T-helper 2 cell (primary cell): Measurements from ENCODE around the gene SART3.
"Not testable (repeated sequence)": the region's sequence is repeated elsewhere in the genome, so short reads cannot be mapped to it uniquely, and the experiment has no call there.

Source experiments
- DNase-seq, 5 experiments: peaks; one replicate each; pipeline versions ENCODE4 v3.0.0 to v3.0.0-alpha.2; 2012 to 2022

Gene SART3

DNA sequence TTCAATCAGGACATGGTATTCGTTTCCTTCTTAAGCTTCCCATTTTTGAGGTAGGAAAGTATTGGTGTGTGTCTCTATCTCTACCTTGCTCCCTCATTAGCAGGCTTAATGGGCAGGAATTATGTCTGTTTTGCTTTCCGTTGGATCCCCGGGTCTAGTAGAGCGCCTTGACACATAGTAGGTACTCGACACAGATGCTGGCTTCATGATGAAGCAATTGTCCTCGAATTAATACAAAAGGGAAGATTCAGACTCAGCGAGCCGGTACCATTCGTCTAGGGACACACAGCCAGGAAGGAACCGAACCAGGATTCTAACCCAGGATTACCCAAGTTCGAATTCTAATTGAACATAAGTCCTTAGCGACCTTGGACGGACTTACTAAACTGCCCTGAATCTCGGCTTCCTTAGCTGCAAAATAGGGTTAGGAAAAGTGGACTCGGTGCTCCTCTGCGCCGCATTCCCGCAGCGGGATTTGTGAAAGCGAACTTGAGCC, 927 bp upstream of the SART3 start:
- DNase-seq = no peak

GRCh38 chr12:108560321-108560721, 652 bp downstream of the SART3 start:
- no peak for DNase-seq

DNA sequence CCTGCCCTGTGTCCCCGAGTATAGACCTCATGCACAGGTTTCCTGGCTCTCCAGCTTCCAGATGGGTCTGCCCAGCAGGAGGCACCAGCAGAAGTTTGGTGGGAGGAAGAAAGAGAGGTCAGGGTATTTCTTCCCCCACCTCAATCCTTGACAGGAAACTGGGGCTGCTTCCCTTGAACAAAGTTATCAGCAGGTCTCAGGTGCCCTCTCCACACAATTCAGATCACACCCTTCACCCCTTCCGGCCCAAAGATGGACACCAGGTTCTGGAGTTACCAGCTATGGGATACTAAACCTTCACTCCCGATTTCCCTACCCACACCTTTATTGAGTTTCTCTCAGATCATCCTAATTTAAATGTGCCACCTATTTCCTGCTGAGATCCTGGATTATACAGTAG, 1.2 kb downstream of the SART3 start:
- no peak for DNase-seq

GRCh38 chr12:108559007-108559655, 1.8 kb downstream of the SART3 start:
- DNase-seq = no peak

DNA sequence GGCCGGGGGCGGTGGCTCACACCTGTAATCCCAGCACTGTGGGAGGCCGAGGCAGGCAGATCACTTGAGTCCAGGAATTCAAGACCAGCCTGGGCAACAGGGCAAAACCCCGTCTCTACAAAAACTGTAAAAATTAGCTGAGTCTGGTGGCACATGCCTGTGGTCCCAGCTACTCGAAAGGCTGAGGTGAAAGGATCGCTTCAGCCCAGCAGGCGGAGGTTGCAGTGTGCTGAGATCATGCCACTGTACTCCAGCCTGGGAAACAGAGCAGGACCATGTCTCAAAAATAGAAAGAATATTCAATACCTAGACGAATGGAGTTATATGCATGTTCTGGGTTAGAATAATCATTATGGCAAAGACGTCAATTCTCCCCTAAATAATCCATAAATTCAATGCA, 5.6 kb downstream of the SART3 start:
- not testable (repeated sequence) for DNase-seq

DNA sequence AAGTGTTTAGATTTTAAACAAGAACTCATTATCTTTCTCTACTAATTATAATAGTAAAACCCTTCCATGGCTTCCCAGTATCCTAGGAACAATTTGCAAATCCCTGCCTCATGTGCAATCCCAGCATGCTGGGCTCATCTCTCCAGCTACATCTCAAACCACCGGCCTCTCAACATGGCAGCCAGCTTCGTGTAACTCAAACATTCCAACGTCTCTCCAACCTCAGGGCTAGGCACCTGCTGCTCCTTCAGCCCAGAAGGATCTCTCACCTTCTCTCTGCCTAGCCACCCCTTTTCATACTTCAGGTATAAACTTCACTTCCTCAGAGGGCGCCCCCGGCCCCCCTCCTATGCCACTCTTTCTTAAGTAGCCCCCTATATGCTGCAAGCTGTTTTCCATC, 7.2 kb downstream of the SART3 start:
- no peak for DNase-seq

DNA sequence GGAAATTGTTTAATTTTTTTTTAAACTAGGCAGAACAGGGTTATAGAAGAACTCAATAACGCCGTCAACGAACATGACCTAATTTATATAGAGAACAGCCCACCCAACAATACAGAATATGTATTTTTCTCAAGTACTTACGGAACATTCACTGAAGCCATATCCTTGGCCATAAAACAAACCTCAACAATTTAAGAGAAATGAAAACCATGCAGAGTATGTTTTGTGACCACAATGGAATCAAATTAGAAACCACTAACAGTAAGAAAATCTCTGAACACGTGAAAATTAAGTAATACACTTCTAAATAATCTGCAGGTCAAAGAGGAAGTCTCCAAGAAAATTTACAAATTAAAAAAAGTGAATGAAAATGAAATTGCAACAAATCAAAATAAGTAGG, 9.4 kb downstream of the SART3 start:
- DNase-seq = no peak

DNA sequence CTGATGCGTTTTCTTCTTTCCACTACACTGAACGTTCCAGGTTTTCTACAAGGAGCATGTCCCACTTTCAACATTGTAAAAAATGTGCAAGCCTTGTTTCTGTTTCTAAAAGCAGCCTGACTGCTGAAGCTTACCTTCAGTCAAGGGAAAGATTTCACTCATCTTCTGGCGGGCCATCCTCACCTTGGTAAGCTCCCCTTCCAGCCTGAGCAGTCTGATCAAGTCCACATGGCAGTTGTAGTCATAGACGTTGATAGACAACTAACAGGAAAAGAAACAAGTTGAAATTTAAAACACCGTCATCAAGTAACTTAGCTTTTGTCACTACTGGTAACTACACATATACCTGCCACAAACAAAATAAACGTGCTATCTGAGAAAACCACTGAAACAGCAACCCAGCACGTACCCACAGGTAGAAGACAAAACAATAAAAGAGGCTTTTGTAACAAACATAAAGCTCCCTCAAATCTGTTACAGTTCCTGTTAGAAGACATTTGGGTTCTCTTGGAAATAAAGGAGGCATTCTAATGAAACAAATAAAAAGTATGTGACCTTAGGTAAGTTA, 11.9 kb downstream of the SART3 start:
- DNase-seq = no peak

GRCh38 chr12:108547686-108548085, 13.3 kb downstream of the SART3 start:
- DNase-seq = no peak

DNA sequence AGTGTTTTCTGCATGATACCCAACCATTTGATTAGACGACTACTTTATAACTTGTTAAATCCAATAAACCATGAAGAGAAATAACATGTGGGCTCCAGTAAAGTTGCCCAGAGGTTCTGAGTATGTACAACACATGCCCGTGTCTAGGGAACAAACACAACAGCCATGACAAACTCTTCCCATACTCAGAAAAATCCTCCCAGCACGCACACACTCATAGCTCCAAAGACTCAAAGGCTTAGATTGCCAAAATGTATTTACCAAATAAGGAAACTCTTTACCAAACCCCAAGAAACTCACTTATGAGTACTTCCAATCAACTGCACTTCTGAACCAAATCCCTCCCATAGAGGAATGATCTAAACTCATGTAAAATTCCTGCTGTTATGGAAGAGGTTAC, 17.3 kb downstream of the SART3 start:
- no peak for DNase-seq

DNA sequence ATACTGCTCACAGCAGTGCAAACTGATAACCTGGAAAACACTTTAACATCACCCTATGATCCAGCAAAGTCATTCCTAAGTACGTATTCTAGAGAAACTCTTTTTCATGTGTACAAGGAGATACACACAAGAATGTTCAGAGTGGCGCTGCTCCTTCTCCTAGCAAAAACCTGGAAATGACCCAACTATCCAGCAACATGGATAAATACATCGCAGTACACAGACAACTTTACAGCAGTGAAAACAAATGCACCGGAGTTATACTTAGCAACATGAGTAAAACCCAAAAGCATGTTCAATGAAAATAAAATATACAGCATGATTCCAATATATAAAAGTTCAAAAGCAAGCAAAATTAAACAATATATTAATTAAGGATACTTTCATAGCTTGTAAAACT, 18.7 kb downstream of the SART3 start:
- no peak for DNase-seq

DNA sequence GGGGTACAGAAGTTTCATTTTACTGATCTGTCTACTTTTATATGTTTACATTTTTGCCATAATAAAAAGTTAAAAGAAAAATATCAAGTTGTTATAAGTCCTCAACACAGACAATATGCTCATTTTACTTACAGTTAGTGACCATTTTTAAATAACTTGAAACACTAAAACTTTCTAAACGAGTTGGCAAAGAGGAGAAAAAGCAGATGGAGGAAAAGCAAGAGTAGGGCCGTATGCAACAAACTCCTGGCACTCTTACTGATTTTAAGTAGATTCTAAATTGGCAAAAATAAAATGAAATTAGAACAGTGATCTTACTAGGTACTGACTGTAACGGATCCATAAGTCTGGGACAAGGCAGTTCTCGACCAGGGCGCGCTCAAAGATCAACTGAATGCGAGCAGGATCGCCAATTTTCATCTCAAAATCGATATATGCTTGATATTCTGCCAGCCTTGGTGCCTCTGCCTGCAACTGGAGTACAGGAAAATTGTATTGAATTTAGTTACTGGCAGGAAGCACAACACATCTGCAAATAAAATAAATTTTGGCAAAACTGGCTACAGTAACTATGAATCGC, 22.3 kb downstream of the SART3 start:
- DNase-seq = no peak

GRCh38 chr12:108538146-108538545, 22.8 kb downstream of the SART3 start:
- no peak for DNase-seq

DNA sequence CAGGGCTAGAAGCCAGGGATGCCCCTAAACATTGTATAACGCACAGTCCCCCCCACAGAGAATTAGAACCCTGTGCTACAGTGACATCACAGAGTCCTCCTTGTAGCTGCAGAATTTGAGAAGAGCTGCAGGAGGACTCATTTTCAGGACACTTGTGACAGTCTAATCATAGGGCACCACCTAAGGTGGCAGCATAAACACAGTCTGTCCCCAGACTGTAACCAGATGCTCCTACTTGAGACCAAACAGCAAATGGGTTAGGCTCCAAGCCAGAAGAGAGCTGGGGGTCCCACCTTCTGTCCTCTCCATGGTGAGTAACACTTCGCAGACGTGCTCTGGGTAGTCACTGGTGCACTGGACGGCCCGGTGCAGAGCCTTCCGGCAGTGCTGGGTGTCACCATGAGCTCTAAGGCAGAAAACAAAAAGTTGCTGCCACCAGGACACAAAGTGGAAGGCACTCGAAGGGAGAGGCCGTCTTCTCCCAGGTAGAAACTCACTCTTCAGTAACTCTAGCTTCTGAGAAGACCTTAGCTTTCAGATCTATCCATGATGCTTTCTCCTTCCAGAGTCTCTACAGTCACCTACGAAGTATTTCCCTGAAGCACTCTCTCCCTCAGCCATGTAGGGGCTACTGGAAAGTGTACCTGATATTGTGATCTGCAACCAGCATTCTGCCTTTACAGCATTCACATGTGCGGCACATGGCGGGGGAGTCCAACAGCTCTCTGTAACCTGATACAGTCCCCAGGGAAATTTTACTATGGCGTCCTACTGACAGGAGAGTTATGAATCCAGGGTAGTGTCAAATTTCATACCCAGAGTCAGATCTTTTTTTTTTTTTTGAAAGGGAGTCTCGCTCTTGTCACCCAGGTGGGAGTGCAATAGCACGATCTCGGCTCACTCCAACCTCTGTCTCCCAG, 28.8 kb downstream of the SART3 start:
- DNase-seq = no peak

- no peak for DNase-seq
Observed at GRCh38 chr12:108530161-108530560, 30.8 kb downstream of the SART3 start.

DNA sequence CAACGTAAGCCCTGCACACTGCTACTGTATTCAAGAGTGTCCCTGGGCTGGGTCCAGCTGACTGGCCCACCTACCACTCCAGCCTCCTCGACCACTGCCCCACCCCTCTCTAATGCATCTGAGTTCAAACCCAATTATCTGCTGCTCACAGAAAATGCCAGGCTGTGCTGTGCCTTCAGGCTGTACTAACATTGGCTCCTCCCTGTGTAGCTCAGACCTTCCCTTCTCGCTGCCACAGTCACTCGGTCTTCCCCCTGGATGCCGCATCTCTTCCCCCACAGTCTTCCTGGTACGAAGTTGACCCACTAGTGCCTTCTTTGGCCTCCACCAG, 33.8 kb downstream of the SART3 start:
- no peak for DNase-seq

DNA sequence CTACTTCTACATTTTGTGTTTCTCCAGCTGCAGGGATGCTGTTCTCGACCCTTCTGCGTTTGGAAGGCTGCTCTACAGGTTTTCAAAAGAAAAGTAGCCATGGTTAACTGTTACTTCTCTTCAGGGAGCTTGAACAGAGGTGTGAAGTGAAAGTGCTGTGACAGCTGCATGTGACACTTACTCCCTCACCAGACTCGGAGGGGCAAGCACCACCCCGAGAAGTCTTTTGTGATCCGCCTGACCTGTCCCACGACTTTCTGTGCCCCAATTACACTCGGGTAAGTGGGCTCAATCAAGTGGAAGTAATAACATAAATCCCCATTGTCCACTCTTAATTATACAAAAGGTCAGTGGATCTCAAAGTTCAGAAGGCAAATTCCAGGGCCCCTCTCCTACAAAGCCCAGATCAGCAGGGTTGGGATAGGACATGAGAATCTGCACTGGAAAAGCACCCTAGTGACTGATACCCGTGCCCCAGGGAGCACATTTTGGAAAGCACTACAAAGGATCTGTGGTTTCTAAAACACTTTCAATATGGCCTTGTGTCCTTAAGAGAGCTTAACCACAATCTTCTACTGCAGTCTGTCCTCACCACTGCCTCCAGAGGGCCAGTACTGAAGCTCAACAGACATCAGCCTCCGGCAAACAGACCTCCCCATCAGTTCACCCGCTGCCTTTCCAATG, 34.3 kb downstream of the SART3 start:
- DNase-seq = peak in 1 of 5 experiments; percentile 31

- no peak for DNase-seq
Observed at GRCh38 chr12:108525681-108526080, 35.3 kb downstream of the SART3 start.

GRCh38 chr12:108523365-108523764, 37.6 kb downstream of the SART3 start:
- no peak for DNase-seq

DNA sequence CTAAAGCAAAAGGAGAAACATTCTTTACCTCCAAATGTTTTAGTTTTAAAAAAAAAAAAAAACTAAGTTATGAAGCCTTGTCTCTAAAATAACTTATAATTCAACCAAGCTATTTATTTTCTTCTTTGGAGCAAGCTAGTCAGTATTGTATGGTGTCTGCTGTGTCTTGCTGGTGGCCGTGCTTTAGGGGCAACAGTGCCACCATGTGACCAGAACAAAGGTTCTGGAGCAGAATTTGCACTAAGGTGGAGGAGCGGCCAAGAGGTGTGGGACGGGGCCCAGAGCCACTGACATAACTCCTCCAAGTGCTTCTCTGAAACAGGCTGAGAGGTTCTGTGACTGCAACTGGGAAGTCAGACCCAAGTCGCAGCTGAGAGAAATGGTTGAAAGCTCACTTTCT, 41.4 kb downstream of the SART3 start:
- no peak for DNase-seq

GRCh38 chr12:108518716-108519496, 42.1 kb downstream of the SART3 start:
- no peak for DNase-seq

DNA sequence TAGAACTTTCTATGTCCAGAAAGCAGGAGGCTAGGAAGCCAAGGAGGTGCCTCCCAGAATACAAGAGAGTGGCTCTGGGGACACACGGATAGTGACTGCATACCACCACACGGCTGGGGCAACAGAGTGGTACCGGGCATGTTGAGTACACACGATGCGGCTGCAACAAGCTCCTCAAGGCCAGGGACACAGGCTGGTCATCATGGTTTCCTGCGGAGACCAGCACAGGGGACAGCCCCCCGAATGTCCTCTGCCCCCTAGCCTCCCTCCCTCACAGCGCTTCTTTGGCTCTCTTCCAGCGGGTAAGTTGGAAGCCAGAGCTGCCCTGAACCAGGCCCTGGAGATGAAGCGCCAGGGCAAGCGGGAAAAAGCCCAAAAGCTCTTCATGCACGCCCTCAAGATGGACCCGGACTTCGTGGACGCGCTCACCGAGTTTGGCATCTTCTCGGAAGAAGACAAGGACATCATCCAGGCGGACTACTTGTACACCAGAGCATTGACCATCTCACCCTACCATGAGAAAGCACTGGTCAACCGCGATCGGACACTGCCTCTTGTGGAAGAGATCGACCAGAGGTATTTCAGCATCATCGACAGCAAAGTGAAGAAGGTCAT, 42.8 kb downstream of the SART3 start:
- DNase-seq = no peak
